OCI-LY1 (cell line): ENCODE results near the gene BLOC1S1.
"Not testable (repeated sequence)": the region's sequence is repeated elsewhere in the genome, so short reads cannot be mapped to it uniquely, and the experiment has no call there.

Source experiments
- H2AFZ ChIP-seq: fragments of 200-600 bp; sonication (generic), shearing (Covaris generic); 2 replicates; pipeline ENCODE4 v1.6.0; 2014; ENCODE audit warnings: antibody characterized with exemption, mild to moderate bottlenecking, low read length
- H3F3A ChIP-seq: fragments of 200-600 bp; sonication (generic), shearing (Covaris generic); 2 replicates; pipeline ENCODE4 v1.6.0; 2014; ENCODE audit warnings: mild to moderate bottlenecking, antibody characterized with exemption, low read length, moderate library complexity; ENCODE audit not compliant: insufficient read depth
- H3K27ac ChIP-seq: fragments of 200-600 bp; sonication (generic); 2 replicates; pipeline ENCODE4 v1.5.1; 2014; ENCODE audit warnings: low read length, mixed run types, mild to moderate bottlenecking, low read depth; ENCODE audit not compliant: poor library complexity, severe bottlenecking
- H3K27me3 ChIP-seq: fragments of 200-600 bp; sonication (generic); 2 replicates; pipeline ENCODE4 v1.6.0; 2014; ENCODE audit warnings: antibody characterized with exemption, mild to moderate bottlenecking, low read length, moderate library complexity; ENCODE audit not compliant: insufficient read depth
- H3K36me3 ChIP-seq: fragments of 200-600 bp; sonication (generic); 2 replicates; pipeline ENCODE4 v1.6.1; 2014; ENCODE audit warnings: mild to moderate bottlenecking, antibody characterized with exemption, low read length, moderate library complexity, mixed read lengths; ENCODE audit not compliant: insufficient read depth
- H3K4me1 ChIP-seq: fragments of 200-600 bp; sonication (generic); 2 replicates; pipeline ENCODE4 v1.5.1; 2014; ENCODE audit warnings: mild to moderate bottlenecking, low read length, moderate library complexity; ENCODE audit not compliant: insufficient read depth, severe bottlenecking
- H3K4me2 ChIP-seq: fragments of 200-600 bp; sonication (generic), shearing (Covaris generic); 2 replicates; pipeline ENCODE4 v1.6.1; 2014; ENCODE audit warnings: low read length
- H3K4me3 ChIP-seq: fragments of 200-600 bp; sonication (generic); 2 replicates; pipeline ENCODE4 v1.5.1; 2014; ENCODE audit warnings: low read length, low read depth, mild to moderate bottlenecking, mixed read lengths; ENCODE audit not compliant: poor library complexity, severe bottlenecking
- H3K79me2 ChIP-seq: fragments of 200-600 bp; shearing (Covaris generic); 2 replicates; pipeline ENCODE4 v1.6.1; 2016; ENCODE audit warnings: mixed run types, low read length, mixed read lengths; ENCODE audit not compliant: insufficient read depth
- H3K9ac ChIP-seq: fragments of 200-600 bp; sonication (generic), shearing (Covaris generic); 2 replicates; pipeline ENCODE4 v1.6.1; 2014; ENCODE audit warnings: mild to moderate bottlenecking, low read length, mixed read lengths
- H3K9me2 ChIP-seq: fragments of 200-600 bp; sonication (generic), shearing (Covaris generic); 2 replicates; pipeline ENCODE4 v1.6.1; 2014; ENCODE audit warnings: low read depth, mild to moderate bottlenecking, low read length, mixed read lengths
- H3K9me3 ChIP-seq: fragments of 200-600 bp; shearing (Covaris generic); 2 replicates; pipeline ENCODE4 v1.6.1; 2014; ENCODE audit warnings: low read length, mixed read lengths
- H4K20me1 ChIP-seq: fragments of 200-600 bp; sonication (generic), shearing (Covaris generic); 2 replicates; pipeline ENCODE4 v1.6.0; 2016; ENCODE audit warnings: mild to moderate bottlenecking, low read length; ENCODE audit not compliant: insufficient read depth
- EZH2 ChIP-seq: fragments of 200-600 bp; sonication (generic), shearing (Covaris generic); IDR thresholded peaks from 2 replicates; pipeline ENCODE4 v1.8.0; 2017; ENCODE audit warnings: borderline replicate concordance, mixed run types, mild to moderate bottlenecking, antibody characterized with exemption, low read length, moderate library complexity, mixed read lengths
- TF ChIP-seq, protein P1 (sequence below): fragments of 200-600 bp; sonication (generic), shearing (Covaris generic); IDR thresholded peaks from 2 replicates; pipeline ENCODE4 v1.5.1; 2017; ENCODE audit warnings: mild to moderate bottlenecking, antibody characterized with exemption, low read length, moderate library complexity, mixed read lengths

Gene BLOC1S1

GRCh38 chr12:55748230-55748993 lies 32.6 kb downstream of the BLOC1S1 start:
- Histone ChIP-seq H4K20me1 (no peaks in the 10 kb centered on the region), H3K4me2 (no peak overlapping the region), H3K36me3 (peaks cover 20% of the 10 kb centered on the region; the same call in 1 of the 2 replicates)

GRCh38 chr12:55755246-55755645 lies 39.4 kb downstream of the BLOC1S1 start:
- Histone ChIP-seq H3K9me3 (no peaks in the 10 kb centered on the region), H3K79me2 (no peaks in the 10 kb centered on the region)

More at GRCh38 chr12:55748230-55748993, 32.6 kb downstream of the BLOC1S1 start:
- no peak overlapping the region for H3K4me3 ChIP-seq
- H2AFZ ChIP-seq: no peak overlapping the region
- no peak overlapping the region for H3K27ac ChIP-seq
- H3F3A ChIP-seq: no peaks in the 10 kb centered on the region
- H3K9me3 ChIP-seq: no peaks in the 10 kb centered on the region
- peaks cover 30% of the 10 kb centered on the region for H3K4me1 ChIP-seq
- H3K27me3 ChIP-seq: peaks cover 7% of the 10 kb centered on the region
- no peak for TF ChIP-seq EZH2
- TF ChIP-seq, protein P1, sequence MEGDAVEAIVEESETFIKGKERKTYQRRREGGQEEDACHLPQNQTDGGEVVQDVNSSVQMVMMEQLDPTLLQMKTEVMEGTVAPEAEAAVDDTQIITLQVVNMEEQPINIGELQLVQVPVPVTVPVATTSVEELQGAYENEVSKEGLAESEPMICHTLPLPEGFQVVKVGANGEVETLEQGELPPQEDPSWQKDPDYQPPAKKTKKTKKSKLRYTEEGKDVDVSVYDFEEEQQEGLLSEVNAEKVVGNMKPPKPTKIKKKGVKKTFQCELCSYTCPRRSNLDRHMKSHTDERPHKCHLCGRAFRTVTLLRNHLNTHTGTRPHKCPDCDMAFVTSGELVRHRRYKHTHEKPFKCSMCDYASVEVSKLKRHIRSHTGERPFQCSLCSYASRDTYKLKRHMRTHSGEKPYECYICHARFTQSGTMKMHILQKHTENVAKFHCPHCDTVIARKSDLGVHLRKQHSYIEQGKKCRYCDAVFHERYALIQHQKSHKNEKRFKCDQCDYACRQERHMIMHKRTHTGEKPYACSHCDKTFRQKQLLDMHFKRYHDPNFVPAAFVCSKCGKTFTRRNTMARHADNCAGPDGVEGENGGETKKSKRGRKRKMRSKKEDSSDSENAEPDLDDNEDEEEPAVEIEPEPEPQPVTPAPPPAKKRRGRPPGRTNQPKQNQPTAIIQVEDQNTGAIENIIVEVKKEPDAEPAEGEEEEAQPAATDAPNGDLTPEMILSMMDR: no peak
- no peaks in the 10 kb centered on the region for H3K9me2 ChIP-seq
- H3K79me2 ChIP-seq: no peaks in the 10 kb centered on the region
- H3K9ac ChIP-seq: no peak overlapping the region

DNA sequence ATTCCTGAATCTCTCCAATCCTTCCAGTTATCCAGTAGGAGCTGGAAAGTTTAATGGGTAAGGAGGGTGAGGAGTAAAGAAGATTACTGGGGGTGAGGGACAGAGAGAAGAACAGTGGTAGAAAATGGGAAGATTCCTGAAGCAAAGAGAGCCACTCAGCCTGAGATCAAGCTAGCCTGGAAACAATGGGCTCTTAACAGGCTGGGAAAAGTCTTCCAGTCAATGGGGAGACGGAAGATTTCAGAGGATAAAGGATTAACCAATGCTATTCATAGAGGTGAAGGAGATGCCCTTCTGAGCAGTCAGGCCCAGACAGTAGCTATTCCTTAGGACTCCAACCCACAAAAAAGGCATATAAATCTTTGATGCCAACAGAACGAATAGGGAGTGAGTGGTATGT lies 41.9 kb downstream of the BLOC1S1 start:
- Histone ChIP-seq H3K27me3 (no peaks in the 10 kb centered on the region), H3F3A (no peaks in the 10 kb centered on the region), H4K20me1 (no peaks in the 10 kb centered on the region), H3K79me2 (no peaks in the 10 kb centered on the region), H3K36me3 (peaks cover 95% of the 10 kb centered on the region), H3K4me3 (no peak overlapping the region), H2AFZ (no peak overlapping the region), H3K9ac (no peak overlapping the region), H3K4me1 (no peaks in the 10 kb centered on the region), H3K9me2 (no peaks in the 10 kb centered on the region), H3K27ac (no peak overlapping the region), H3K4me2 (no peak overlapping the region), H3K9me3 (no peaks in the 10 kb centered on the region)
- TF ChIP-seq, protein P1: no peak
- no peak for TF ChIP-seq EZH2

More at GRCh38 chr12:55755246-55755645, 39.4 kb downstream of the BLOC1S1 start:
- Histone ChIP-seq H2AFZ (no peak overlapping the region), H3K4me2 (no peak overlapping the region), H3K9me2 (no peaks in the 10 kb centered on the region), H3K4me3 (no peak overlapping the region), H3F3A (no peaks in the 10 kb centered on the region), H3K27ac (no peak overlapping the region), H4K20me1 (no peaks in the 10 kb centered on the region), H3K36me3 (peaks cover 85% of the 10 kb centered on the region), H3K9ac (no peak overlapping the region), H3K27me3 (no peaks in the 10 kb centered on the region), H3K4me1 (no peaks in the 10 kb centered on the region)
- no peak for TF ChIP-seq EZH2
- TF ChIP-seq, protein P1: no peak

DNA sequence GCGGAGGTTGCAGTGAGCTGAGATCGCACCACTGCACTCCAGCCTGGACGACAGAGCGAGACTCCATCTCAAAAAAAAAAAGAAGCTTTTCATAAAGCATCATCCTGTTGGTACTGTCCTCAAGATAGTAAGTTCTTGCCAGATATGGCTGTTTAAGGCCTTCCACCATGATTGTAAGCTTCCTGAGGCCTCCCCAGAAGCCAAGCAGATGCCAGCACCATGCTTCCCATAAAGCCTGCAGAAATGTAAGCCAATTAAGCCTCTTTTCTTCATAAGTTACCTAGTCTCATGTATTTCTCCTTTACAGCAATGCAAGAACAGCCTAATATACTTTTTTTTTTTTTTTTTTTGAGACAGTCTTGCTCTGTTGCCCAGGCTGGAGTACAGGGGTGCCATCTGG lies 42.7 kb downstream of the BLOC1S1 start:
- H3K4me1 ChIP-seq, H3K27ac ChIP-seq, H3K9ac ChIP-seq, H3K4me3 ChIP-seq, H3K9me3 ChIP-seq, H3K9me2 ChIP-seq, H3K27me3 ChIP-seq, H3K79me2 ChIP-seq, H3F3A ChIP-seq, H2AFZ ChIP-seq, H4K20me1 ChIP-seq, H3K4me2 ChIP-seq: not testable (repeated sequence)
- H3K36me3 ChIP-seq: peaks cover 92% of the 10 kb centered on the region
